Activated T-cell treated with anti-CD3 and anti-CD28 coated beads for 48 hours (primary cell): ENCODE data around the gene DLG5.

Source experiments
- DNase-seq: peaks from one replicate; pipeline ENCODE4 v3.0.0-alpha.2; 2020; ENCODE audit warnings: low read depth

The DLG5 gene

GRCh38 chr10:77910524-77911145 is 15.9 kb downstream of the DLG5 start:
- DNase-seq = no peak

- no peak for DNase-seq
Observed at GRCh38 chr10:77909749-77910375, 16.7 kb downstream of the DLG5 start.

- DNase-seq = no peak
Observed at GRCh38 chr10:77909021-77909748, 17.4 kb downstream of the DLG5 start.

- DNase-seq = no peak
Observed at GRCh38 chr10:77907900-77908717, 18.4 kb downstream of the DLG5 start.

GRCh38 chr10:77907462-77907861 is 19.1 kb downstream of the DLG5 start:
- DNase-seq = no peak

- DNase-seq = no peak
Observed at GRCh38 chr10:77906951-77907421, 19.6 kb downstream of the DLG5 start.

- no peak for DNase-seq
Observed at GRCh38 chr10:77905781-77906180, 20.8 kb downstream of the DLG5 start.

- DNase-seq = no peak
Observed at GRCh38 chr10:77905086-77905748, 21.3 kb downstream of the DLG5 start.

GRCh38 chr10:77904100-77904840 is 22.3 kb downstream of the DLG5 start:
- DNase-seq = no peak

GRCh38 chr10:77902159-77902558 is 24.4 kb downstream of the DLG5 start:
- no peak for DNase-seq

- no peak for DNase-seq
Observed at GRCh38 chr10:77901743-77902142, 24.8 kb downstream of the DLG5 start.

GRCh38 chr10:77899690-77900089 is 26.9 kb downstream of the DLG5 start:
- no peak for DNase-seq

- DNase-seq = no peak
Observed at GRCh38 chr10:77899080-77899477, 27.5 kb downstream of the DLG5 start.

- no peak for DNase-seq
Observed at GRCh38 chr10:77898323-77899079, 28.1 kb downstream of the DLG5 start.

- no peak for DNase-seq
Observed at GRCh38 chr10:77896058-77896457, 30.5 kb downstream of the DLG5 start.

GRCh38 chr10:77894058-77894457 is 32.5 kb downstream of the DLG5 start:
- no peak for DNase-seq

GRCh38 chr10:77893386-77893785 is 33.2 kb downstream of the DLG5 start:
- no peak for DNase-seq

- DNase-seq = no peak
Observed at GRCh38 chr10:77892761-77893160, 33.8 kb downstream of the DLG5 start.

GRCh38 chr10:77892021-77892739 is 34.4 kb downstream of the DLG5 start:
- DNase-seq = no peak

- no peak for DNase-seq
Observed at GRCh38 chr10:77890097-77890496, 36.5 kb downstream of the DLG5 start.
